D341Med (cell line): ENCODE results near the gene ATP2C1.
"Not testable (repeated sequence)": the region's sequence is repeated elsewhere in the genome, so short reads cannot be mapped to it uniquely, and the experiment has no call there.

Source experiments
- DNase-seq: peaks from one replicate; pipeline ENCODE4 v3.0.0; 2012; ENCODE audit warnings: low spot score

The ATP2C1 gene

DNA sequence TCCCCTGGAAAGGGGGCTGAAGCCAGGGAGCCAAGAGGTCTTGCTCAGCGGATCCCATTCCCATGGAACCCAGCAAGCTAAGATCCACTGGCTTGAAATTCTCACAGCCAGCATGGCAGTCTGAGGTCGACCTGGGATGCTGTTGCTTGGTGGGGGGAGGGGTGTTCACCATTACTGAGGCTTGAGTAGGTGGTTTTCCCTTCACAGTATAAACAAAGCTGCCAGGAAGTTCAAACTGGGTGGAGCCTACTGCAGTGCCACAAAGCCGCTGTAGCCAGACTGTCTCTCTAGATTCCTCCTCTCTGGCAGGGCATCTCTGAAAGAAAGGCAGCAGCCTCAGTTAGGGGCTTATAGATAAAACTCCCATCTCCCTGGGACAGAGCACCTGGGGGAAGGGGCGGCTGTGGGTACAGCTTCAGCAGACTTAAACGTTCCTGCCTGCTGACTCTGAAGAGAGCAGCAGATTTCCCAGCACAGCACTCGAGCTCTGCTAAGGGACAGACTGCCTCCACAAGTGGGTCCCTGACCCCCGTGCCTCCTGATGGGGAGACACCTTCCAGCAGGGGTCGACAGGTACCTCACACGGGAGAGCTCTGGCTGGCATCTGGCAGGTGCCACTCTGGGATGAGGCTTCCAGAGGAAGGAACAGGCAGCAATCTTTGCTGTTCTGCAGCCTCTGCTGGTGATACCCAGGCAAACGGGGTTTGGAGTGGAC lies 148.5 kb downstream of the ATP2C1 start:
- not testable (repeated sequence) for DNase-seq

DNA sequence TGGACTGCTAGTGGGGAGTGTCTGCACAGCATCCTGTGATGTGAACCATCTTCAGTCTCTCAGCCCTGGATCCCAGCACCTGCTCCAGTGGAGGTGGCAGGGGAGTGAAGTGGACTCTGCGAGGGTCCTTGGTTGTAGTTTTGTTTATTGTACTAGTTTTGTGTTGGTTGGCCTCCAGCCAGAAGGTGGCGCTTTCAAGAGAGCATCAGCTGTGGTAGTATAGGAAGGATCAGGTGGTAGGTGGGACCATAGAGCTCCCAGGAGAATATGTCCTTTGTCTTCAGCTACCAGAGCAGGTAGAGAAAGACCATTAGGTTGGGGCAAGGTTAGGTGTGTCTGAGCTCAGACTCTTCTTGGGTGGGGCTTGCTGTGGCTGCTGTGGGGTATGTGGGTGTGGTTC lies 153.7 kb downstream of the ATP2C1 start:
- DNase-seq = no peak

DNA sequence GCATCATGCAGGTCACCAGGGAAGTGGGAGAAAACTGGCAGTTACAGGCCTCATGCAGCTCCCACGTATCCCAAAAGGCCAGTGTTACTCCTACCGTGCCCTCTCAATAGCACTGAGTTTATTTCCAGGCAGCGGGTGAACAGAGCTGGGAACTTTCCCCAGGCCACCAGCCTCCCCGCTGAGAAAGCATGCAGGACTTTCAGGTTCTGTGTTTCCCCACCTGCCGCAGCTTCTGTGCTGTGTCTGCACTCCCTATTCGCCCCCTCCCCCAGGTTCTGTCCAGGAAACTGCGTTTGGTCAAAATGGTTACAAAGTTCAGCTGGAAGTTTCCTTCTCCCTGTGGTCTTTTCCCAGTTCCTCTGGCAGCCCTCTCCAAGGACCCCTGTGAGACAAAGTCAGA lies 154.1 kb downstream of the ATP2C1 start:
- no peak for DNase-seq

DNA sequence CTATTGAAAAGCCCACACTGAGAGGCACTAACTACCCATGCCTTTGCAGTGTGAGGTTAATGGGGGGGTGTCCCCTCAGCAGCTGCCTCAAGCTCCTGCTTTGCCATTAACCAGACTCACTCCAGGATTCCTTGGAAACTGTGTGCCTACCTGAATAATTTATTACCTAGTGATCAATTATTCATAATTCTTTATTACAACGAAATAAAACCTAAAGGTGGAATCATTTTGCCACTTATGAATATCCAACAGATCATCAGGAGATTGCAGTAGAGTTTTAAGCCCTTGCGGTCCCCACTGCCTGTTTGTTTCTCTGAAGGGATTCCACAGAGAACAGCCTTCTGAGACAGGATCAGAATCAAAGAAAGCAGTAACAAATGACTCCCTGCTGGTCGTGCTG lies 156.1 kb downstream of the ATP2C1 start:
- DNase-seq = no peak

DNA sequence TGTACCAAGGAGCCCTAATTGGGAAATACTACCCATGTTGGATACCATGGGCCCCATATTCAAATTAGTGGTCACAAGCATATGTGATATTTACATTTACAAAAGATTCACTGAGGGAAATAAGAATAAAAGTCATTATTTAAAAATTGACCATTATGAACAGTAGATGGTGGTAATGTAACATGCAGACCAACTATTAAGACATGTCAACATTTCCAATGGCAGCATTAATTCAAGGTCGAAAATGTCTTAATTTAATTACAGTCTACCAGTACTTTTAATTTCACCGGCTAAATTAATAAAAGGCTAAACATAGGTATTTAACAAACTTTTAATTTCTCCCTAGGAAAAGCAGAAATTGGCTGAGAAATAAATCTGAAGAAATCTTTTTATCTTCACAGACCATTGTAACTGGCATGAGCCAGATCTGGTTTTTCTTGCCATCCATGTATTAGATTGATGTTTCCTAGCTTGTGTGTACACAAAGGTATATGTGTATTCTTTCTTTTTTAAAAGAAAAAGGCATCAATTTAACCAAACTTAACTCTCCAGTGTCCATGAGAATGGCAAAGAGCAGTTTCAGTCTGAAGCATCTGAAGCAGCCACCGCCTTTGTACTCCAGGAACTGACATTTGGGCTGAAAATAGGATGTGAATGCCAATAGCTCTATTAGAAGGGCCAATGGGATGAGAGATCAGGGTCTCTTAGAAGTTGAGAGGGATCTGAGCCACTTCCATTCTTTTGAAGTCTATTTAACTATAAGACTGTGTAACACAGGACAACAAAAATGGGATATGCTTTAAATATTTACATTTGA lies 159.4 kb downstream of the ATP2C1 start:
- DNase-seq = no peak
